HG03045 (cell line): ENCODE measurements around the gene BRSK2.
A peak's percentile ranks its signal among the peaks of the same experiment; 100 is the strongest.
"Not testable (repeated sequence)": the region's sequence is repeated elsewhere in the genome, so short reads cannot be mapped to it uniquely, and the experiment has no call there.

Source experiments
- ATAC-seq: cut with Tn5 transposase; IDR thresholded peaks from one replicate; pipeline ENCODE4 v1.9.1; 2021; ENCODE audit warnings: mild to moderate bottlenecking, moderate library complexity; ENCODE audit not compliant: unreplicated experiment

BRSK2 gene

GRCh38 chr11:1389932-1390568 lies at the start of gene BRSK2:
BRSK2 (plus strand) TSS chr11:1389934; CDS start chr11:1390285, 351 bp downstream.
- peak; percentile 4 for ATAC-seq

- ATAC-seq: no peak
These were observed 49.6 kb upstream of the BRSK2 start for GRCh38 chr11:1340111-1340510.

- ATAC-seq: not testable (repeated sequence)
These were observed 48.5 kb upstream of the BRSK2 start for GRCh38 chr11:1341226-1341625.

- no peak for ATAC-seq
These were observed 47.7 kb upstream of the BRSK2 start for GRCh38 chr11:1341928-1342524.

- no peak for ATAC-seq
These were observed 46.8 kb upstream of the BRSK2 start for GRCh38 chr11:1342946-1343345.

- no peak for ATAC-seq
These were observed 46.2 kb upstream of the BRSK2 start for GRCh38 chr11:1343391-1344055.

- ATAC-seq: no peak
These were observed 45.6 kb upstream of the BRSK2 start for GRCh38 chr11:1344056-1344635.

- ATAC-seq: no peak
These were observed 43.8 kb upstream of the BRSK2 start for GRCh38 chr11:1345737-1346513.

GRCh38 chr11:1346669-1347390 lies 42.9 kb upstream of the BRSK2 start:
- no peak for ATAC-seq

- ATAC-seq: not testable (repeated sequence)
These were observed 42.2 kb upstream of the BRSK2 start for GRCh38 chr11:1347411-1347999.

GRCh38 chr11:1348146-1348795 lies 41.5 kb upstream of the BRSK2 start:
- no peak for ATAC-seq

- ATAC-seq: no peak
These were observed 40.9 kb upstream of the BRSK2 start for GRCh38 chr11:1348796-1349326.

GRCh38 chr11:1349327-1350041 lies 40.2 kb upstream of the BRSK2 start:
- no peak for ATAC-seq

GRCh38 chr11:1350086-1350725 lies 39.5 kb upstream of the BRSK2 start:
- no peak for ATAC-seq

- ATAC-seq: no peak
These were observed 38.3 kb upstream of the BRSK2 start for GRCh38 chr11:1351278-1351937.

GRCh38 chr11:1352696-1353382 lies 36.9 kb upstream of the BRSK2 start:
- no peak for ATAC-seq
